Spleen (tissue), 7 donors: ENCODE results near the gene MYO5A.

ENCODE experiments used
- POLR2A ChIP-seq, 3 donors: fragments of 450-650 bp; IDR thresholded peaks; one replicate each; pipeline ENCODE4 v1.5.1; 2017; ENCODE audit warnings: antibody characterized with exemption in 3 of 3, mild to moderate bottlenecking in 1 of 3
- TF ChIP-seq, protein P1 (sequence below), 11 experiments: fragments of 200-600 bp in 7 of 11; fragments of 450-650 bp in 4 of 11; sonication (generic) in 4 of 11; IDR thresholded peaks in 8 of 11; conservative IDR thresholded peaks in 3 of 11; 1 replicate in 7 of 11; 2 replicates in 4 of 11; pipeline versions ENCODE4 v1.4.0 to v1.8.0; 2016 to 2021; ENCODE audit warnings: antibody characterized with exemption in 11 of 11, inconsistent platforms in 4 of 11, mild to moderate bottlenecking in 1 of 11
- donor health status: DM: no; HTN: no; CAD: no; lungs with moderate emphysema.
- donor health status: DM: no; HTN: no; CAD: no.
- donor health status: DM: no; HTN: no; CAD: no.

DNA sequence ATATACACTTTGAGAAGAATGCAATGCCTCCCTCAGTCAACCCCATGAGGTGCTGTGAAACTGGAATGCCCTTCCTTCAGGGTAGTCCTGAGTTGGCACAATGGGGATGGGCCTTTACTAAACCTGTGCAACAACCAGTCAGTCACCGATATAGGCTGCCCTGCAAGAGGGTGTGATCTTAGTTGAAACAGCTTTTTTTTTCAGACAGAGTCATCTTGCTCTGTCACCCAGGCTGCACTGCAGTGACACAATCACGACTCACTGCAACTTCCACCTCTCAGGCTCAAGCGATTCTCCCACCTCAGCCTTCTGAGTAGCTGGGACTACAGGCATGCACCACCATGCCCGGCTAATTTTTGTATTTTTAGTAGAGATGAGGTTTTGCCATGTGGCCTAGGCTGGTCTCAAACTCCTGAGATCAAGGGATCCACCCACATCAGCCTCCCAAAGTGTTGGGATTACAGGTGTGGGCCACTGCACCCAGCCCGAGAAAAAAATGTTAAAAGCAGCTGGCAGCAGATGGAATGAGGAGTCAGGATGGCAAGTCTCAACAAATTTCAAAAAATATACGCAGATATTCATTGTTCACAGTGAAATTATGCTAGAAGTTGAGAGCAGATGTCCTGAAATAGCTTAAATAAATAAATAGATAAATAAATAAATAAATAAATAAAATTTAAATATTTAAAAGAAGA lies 31.8 kb downstream of the MYO5A start:
- TF ChIP-seq, protein P1, sequence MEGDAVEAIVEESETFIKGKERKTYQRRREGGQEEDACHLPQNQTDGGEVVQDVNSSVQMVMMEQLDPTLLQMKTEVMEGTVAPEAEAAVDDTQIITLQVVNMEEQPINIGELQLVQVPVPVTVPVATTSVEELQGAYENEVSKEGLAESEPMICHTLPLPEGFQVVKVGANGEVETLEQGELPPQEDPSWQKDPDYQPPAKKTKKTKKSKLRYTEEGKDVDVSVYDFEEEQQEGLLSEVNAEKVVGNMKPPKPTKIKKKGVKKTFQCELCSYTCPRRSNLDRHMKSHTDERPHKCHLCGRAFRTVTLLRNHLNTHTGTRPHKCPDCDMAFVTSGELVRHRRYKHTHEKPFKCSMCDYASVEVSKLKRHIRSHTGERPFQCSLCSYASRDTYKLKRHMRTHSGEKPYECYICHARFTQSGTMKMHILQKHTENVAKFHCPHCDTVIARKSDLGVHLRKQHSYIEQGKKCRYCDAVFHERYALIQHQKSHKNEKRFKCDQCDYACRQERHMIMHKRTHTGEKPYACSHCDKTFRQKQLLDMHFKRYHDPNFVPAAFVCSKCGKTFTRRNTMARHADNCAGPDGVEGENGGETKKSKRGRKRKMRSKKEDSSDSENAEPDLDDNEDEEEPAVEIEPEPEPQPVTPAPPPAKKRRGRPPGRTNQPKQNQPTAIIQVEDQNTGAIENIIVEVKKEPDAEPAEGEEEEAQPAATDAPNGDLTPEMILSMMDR (IDR thresholded peaks at IDR 0.05 in 8 of 11, conservative IDR thresholded peaks at IDR 0.05 in 3 of 11): no peak
- TF ChIP-seq POLR2A (IDR thresholded peaks at IDR 0.05): no peak
